ENCODE data around the gene CD38. TPM values are rescaled to one million over a fixed set of nuclear protein-coding genes. Genes with fewer than 3 reads are reported as not detected.

The CD38 gene
- total RNA-seq, 1 experiment from 2014 or later, result 0.07 TPM

DNA sequence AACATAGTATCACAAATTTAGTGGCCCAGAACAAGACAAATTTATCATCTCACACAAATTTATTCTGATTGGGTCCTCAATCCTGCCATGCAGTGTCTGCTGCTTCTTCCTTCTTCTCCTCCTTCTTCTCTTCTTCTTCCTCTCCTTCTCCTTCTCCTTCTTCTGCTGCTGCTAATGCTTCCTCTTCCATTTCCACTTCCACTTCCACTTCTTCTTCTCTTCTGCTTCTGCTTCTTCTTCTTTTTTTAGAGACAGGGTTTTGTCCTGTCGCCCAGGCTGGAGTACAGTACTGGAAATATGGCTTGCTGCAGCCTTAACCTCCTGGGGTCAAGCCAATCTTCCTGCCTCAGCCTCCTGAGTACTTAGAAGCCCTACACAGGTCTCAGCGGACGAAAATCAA lies 122.9 kb downstream of the CD38 start:
- Histone ChIP-seq H3K4ac (ENCODE audit: low read depth, low read length) (no peak overlapping the region), H3K23ac (ENCODE audit: insufficient read length, low read depth, low read length) (no peak overlapping the region), H2BK5ac (ENCODE audit: insufficient read length, low read length) (no peak overlapping the region), H3K9me3 (ENCODE audit: control insufficient read depth, low read depth, low read length) (no peaks in the 10 kb centered on the region), H3K14ac (ENCODE audit: insufficient read depth, low read length) (no peak overlapping the region), H3K4me1 (ENCODE audit: insufficient read depth, low read length) (no peaks in the 10 kb centered on the region), H3T11ph (ENCODE audit: low read length) (no peak overlapping the region), H3K27me3 (ENCODE audit: insufficient read depth, low read length) (no peaks in the 10 kb centered on the region), H3K18ac (ENCODE audit: insufficient read length, low read depth, low read length) (no peak overlapping the region), H3K79me2 (ENCODE audit: insufficient read depth, low read length) (no peaks in the 10 kb centered on the region), H4K5ac (ENCODE audit: insufficient read length, low read depth, low read length) (no peak overlapping the region), H3K27ac (ENCODE audit: insufficient read length, low read depth, low read length) (no peak overlapping the region), H3K79me1 (ENCODE audit: insufficient read depth, low read depth, low read length, poor library complexity, severe bottlenecking) (no peaks in the 10 kb centered on the region), H4K91ac (ENCODE audit: insufficient read length, low read depth, low read length) (no peak overlapping the region), H3K4me2 (ENCODE audit: insufficient read depth, insufficient read length, low read length) (no peak overlapping the region), H4K20me1 (ENCODE audit: control insufficient read depth, insufficient read depth, insufficient read length) (no peaks in the 10 kb centered on the region), H2AFZ (ENCODE audit: low read length) (no peak overlapping the region), H3K9ac (ENCODE audit: extremely low read depth, insufficient read length, low read length) (no peak overlapping the region), H2AK5ac (ENCODE audit: insufficient read length, low read length) (no peak overlapping the region), H3K56ac (ENCODE audit: insufficient read length, low read depth, low read length) (no peak overlapping the region), H2BK15ac (ENCODE audit: low read depth, low read length) (no peak overlapping the region), H2BK120ac (ENCODE audit: low read depth, low read length, poor library complexity, severe bottlenecking) (no peak overlapping the region), H3K23me2 (ENCODE audit: insufficient read length, low read depth, low read length, poor library complexity, severe bottlenecking) (no peaks in the 10 kb centered on the region), H2BK20ac (ENCODE audit: low read depth, low read length, poor library complexity, severe bottlenecking) (no peak overlapping the region), H2BK12ac (ENCODE audit: insufficient read length, low read depth, low read length) (no peak overlapping the region), H4K8ac (replicated peaks; ENCODE audit: insufficient read length, low read depth, low read length) (no peak overlapping the region)
- TF ChIP-seq, protein P1, sequence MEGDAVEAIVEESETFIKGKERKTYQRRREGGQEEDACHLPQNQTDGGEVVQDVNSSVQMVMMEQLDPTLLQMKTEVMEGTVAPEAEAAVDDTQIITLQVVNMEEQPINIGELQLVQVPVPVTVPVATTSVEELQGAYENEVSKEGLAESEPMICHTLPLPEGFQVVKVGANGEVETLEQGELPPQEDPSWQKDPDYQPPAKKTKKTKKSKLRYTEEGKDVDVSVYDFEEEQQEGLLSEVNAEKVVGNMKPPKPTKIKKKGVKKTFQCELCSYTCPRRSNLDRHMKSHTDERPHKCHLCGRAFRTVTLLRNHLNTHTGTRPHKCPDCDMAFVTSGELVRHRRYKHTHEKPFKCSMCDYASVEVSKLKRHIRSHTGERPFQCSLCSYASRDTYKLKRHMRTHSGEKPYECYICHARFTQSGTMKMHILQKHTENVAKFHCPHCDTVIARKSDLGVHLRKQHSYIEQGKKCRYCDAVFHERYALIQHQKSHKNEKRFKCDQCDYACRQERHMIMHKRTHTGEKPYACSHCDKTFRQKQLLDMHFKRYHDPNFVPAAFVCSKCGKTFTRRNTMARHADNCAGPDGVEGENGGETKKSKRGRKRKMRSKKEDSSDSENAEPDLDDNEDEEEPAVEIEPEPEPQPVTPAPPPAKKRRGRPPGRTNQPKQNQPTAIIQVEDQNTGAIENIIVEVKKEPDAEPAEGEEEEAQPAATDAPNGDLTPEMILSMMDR (conservative IDR thresholded peaks at IDR 0.05), result no peak
- Mint-ChIP-seq H3K36me3 (ENCODE audit: insufficient read depth in 1 of 3, low read depth in 3 of 3) (peaks cover 0 to 16% (median 12%) of the 10 kb centered on the region in 3 experiments; a peak in 4 of 7 replicates), H3K4me1 (peaks cover 0 to 3% of the 10 kb centered on the region in 2 experiments; a peak in 1 of 4 replicates), H3K4me3 (no peak overlapping the region), H3K9me3 (peaks cover 0 to 10% of the 10 kb centered on the region in 2 experiments; a peak in 3 of 5 replicates), H3K27me3 (ENCODE audit: low read depth) (peaks cover 3% of the 10 kb centered on the region), H3K27ac (no peak overlapping the region; a peak in 1 of 7 replicates)
- no CpG with 5 or more reads among the region's 3 CpGs for WGBS (ENCODE audit: extremely low coverage, insufficient read length, low lambda C conversion rate)
- no peak for DNase-seq

Data from H9 (cell line).